Choroid plexus epithelial cell (primary cell): ENCODE results near the gene TECPR1.

Source experiments
- DNase-seq: peaks from one replicate; pipeline ENCODE4 v3.0.0-alpha.2; 2010; ENCODE audit warnings: low read depth
- H3K4me3 ChIP-seq: 2 replicates; pipeline ENCODE4 v1.5.1; 2011; ENCODE audit warnings: low read depth, mild to moderate bottlenecking, control low read depth, low read length, moderate library complexity
- CTCF ChIP-seq: conservative IDR thresholded peaks from 2 replicates; pipeline ENCODE4 v1.5.1; 2011; ENCODE audit warnings: low read depth, mild to moderate bottlenecking, control low read depth, inconsistent platforms, low read length, moderate library complexity

TECPR1 gene

GRCh38 chr7:98254516-98254915, 2.5 kb upstream of the TECPR1 start:
- H3K4me3 ChIP-seq = no peak overlapping the region
- no peak for TF ChIP-seq CTCF
- DNase-seq = no peak

- DNase-seq = peak; percentile 11
- TF ChIP-seq CTCF = no peak
- peak overlapping the region; percentile 96 for H3K4me3 ChIP-seq
Measured at GRCh38 chr7:98252425-98253054, 508 bp upstream of the TECPR1 start.

DNA sequence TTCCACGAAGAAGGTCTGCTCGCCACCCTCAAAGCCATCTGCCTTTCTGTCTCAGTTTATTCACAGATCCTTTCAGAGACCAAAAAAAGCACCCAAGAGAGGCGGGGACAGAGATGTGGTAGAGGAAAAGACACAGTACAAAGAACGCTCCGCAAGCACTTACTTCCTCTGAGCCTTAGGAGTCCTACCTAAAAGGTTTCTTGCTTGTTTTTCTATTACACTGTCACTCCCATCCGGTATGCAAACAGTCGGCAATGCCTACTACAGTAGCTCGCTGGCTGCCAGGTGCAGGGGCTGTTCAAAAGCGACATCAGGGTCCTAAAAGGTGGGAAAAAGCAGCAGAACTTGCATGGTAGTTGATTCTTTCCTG, 816 bp downstream of the TECPR1 start:
- peak overlapping the region; percentile 96 for H3K4me3 ChIP-seq
- DNase-seq = no peak
- TF ChIP-seq CTCF = no peak

GRCh38 chr7:98250789-98251188, 1.2 kb downstream of the TECPR1 start:
- H3K4me3 ChIP-seq = no peak overlapping the region
- no peak for TF ChIP-seq CTCF
- DNase-seq = no peak

- no peak for DNase-seq
Measured at GRCh38 chr7:98249106-98249505, 2.9 kb downstream of the TECPR1 start.

DNA sequence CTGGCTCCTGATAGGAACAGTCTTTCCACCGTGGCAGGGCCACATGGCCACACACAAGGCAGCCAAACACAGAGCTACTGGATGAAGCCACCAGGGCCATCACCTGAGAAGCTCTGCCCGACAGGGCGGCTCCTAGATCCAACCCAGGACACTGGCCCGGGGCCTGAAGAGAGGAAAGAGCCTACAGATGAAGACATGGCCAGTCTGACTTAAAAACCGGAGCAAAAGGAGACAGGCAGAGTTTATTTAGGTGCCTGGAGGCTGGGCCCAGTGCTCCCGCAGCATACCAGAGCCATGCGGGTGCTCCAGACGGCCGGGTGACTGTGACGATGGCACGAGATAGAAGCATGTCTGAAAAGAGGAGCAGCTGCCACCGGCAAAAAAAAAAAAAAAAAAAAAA, 3.9 kb downstream of the TECPR1 start:
- no peak for DNase-seq
- TF ChIP-seq CTCF = no peak
- no peak overlapping the region for H3K4me3 ChIP-seq

More at GRCh38 chr7:98249106-98249505, 2.9 kb downstream of the TECPR1 start:
- H3K4me3 ChIP-seq = no peak overlapping the region
- TF ChIP-seq CTCF = no peak

DNA sequence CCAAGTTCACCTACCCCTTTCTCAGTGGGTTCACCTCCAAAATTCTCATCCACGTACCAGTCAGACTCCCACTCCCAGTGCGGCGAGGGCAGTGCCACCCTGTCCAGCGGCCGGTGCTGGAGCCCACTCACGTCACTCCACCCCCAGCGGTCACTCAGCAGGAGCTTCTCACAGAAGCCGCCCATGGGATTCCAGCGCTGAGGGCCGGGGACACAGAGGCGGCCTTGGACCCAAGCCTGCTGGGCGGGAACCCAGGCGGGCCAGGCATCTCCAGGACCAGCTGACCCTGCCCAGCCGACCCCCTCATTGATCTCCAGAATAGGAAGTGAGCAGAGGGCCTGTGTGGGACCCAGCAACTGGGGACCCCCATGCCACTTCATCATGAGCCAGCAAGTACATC, 7.2 kb downstream of the TECPR1 start:
- DNase-seq = no peak
- no peak for TF ChIP-seq CTCF
- H3K4me3 ChIP-seq = no peak overlapping the region
